Loucy (cell line): ENCODE data around the gene SALL3.

Experiments
- CTCF ChIP-seq: fragments of 200-600 bp; sonication (generic); conservative IDR thresholded peaks from 2 replicates; pipeline ENCODE4 v1.5.1; 2014; ENCODE audit warnings: mild to moderate bottlenecking, antibody characterized with exemption, low read length
- EZH2phosphoT487 ChIP-seq: fragments of 200-600 bp; IDR thresholded peaks from 2 replicates; pipeline ENCODE4 v1.6.1; 2018; ENCODE audit warnings: antibody characterized with exemption, mild to moderate bottlenecking, moderate library complexity, borderline replicate concordance

- no peak for TF ChIP-seq CTCF
- TF ChIP-seq EZH2phosphoT487, result no peak
Measured at GRCh38 chr18:78975292-78975691, 4.3 kb upstream of the SALL3 start.
